A549 (cell line): ENCODE measurements around the gene P4HA2. TPM values are rescaled to one million over a fixed set of nuclear protein-coding genes. Genes with fewer than 3 reads are reported as not detected.
A peak's percentile ranks its signal among the peaks of the same experiment; 100 is the strongest.

Source experiments
- ATAC-seq, 2 experiments: fragments of 200-7000 bp in 1 of 2; fragments of >200 bp in 1 of 2; cut with Nextera tagmentation in 1 of 2; cut with Tn5 transposase in 1 of 2; 3 replicates each; pipeline versions ENCODE4 v1.8.0 to v1.9.1; 2018 to 2020; ENCODE audit warnings: mild to moderate bottlenecking in 1 of 2, moderate library complexity in 1 of 2
- CTCF ChIA-PET: fragments of 300-600 bp; sonication (Branson Sonifier 250); formaldehyde crosslinking; extraction: SDS; loops from one replicate; lab custom pipeline; 2021; ENCODE audit warnings: antibody characterized with exemption, inconsistent platforms; lab: Yijun Ruan, JAX
- POLR2A ChIA-PET: fragments of 350-600 bp; formaldehyde crosslinking; extraction: SDS; loops from one replicate; lab custom pipeline; 2021; ENCODE audit warnings: antibody characterized with exemption, inconsistent platforms; lab: Yijun Ruan, JAX
- DNase-seq, 2 experiments: peaks; one replicate each; pipeline versions ENCODE4 v3.0.0 to v3.0.0-alpha.2; 2011 to 2016; ENCODE audit warnings: low read depth in 1 of 2, low spot score in 1 of 2
- FAIRE-seq: peaks from 2 replicates; lab custom pipeline; 2011; peaks lifted over from hg19 to GRCh38; lab: Jason Lieb, UNC
- H3K27ac ChIP-seq, 2 experiments: fragments of >200 bp; sonication (Bioruptor Twin); formaldehyde crosslinking; 3 replicates each; pipeline ENCODE4 v1.5.1; 2016 to 2017
- H3K4me1 ChIP-seq: fragments of >200 bp; sonication (Bioruptor Twin); formaldehyde crosslinking; 3 replicates; pipeline ENCODE4 v1.6.1; 2016
- H3K4me2 ChIP-seq: fragments of >200 bp; sonication (Bioruptor Twin); formaldehyde crosslinking; 3 replicates; pipeline ENCODE4 v1.6.1; 2016
- H3K4me3 ChIP-seq: fragments of >200 bp; sonication (Bioruptor Twin); formaldehyde crosslinking; 3 replicates; pipeline ENCODE4 v1.5.1; 2016
- H3K9me3 ChIP-seq: fragments of >200 bp; sonication (Bioruptor Twin); formaldehyde crosslinking; 3 replicates; pipeline ENCODE4 v1.6.1; 2016
- CBX8 ChIP-seq: fragments of 200-600 bp; sonication (generic); IDR thresholded peaks from 2 replicates; pipeline ENCODE4 v1.6.1; 2016
- CEBPB ChIP-seq, 2 experiments: fragments of >200 bp in 1 of 2; sonication (Bioruptor Twin) in 1 of 2; formaldehyde crosslinking in 1 of 2; IDR thresholded peaks; 2 replicates each; pipeline ENCODE4 v1.6.1; 2012 to 2016
- E2F6 ChIP-seq: IDR thresholded peaks from 2 replicates; pipeline ENCODE4 v1.6.1; 2012; ENCODE audit warnings: low read depth, borderline replicate concordance
- EHF ChIP-seq: fragments of 250-450 bp; sonication (Bioruptor Pico); IDR thresholded peaks from 2 replicates; pipeline ENCODE4 v1.5.0; 2020; ENCODE audit warnings: mild to moderate bottlenecking
- ELK1 ChIP-seq: fragments of 150-350 bp; IDR thresholded peaks from 2 replicates; pipeline ENCODE4 v1.6.1; 2014; ENCODE audit warnings: low read depth, mild to moderate bottlenecking, low read length
- ESRRA ChIP-seq: fragments of 150-350 bp; IDR thresholded peaks from 2 replicates; pipeline ENCODE4 v1.6.1; 2014; ENCODE audit warnings: mild to moderate bottlenecking, low read length, borderline replicate concordance
- FOSB ChIP-seq: fragments of 250-450 bp; sonication (Bioruptor Pico); IDR thresholded peaks from 2 replicates; pipeline ENCODE4 v1.5.0; 2020; ENCODE audit warnings: mild to moderate bottlenecking, moderate library complexity
- FOSL2 ChIP-seq, 2 experiments: fragments of 450-650 bp in 1 of 2; fragments of >200 bp in 1 of 2; sonication (Bioruptor Twin) in 1 of 2; formaldehyde crosslinking; IDR thresholded peaks; 2 replicates each; pipeline versions ENCODE4 v1.5.0 to v1.6.1; 2016 to 2020; ENCODE audit warnings: mild to moderate bottlenecking in 1 of 2, moderate library complexity in 1 of 2
- GATA3 ChIP-seq: IDR thresholded peaks from 2 replicates; pipeline ENCODE4 v1.6.1; 2012; ENCODE audit warnings: borderline replicate concordance
- HDAC2 ChIP-seq: fragments of 200-600 bp; sonication (generic); IDR thresholded peaks from 2 replicates; pipeline ENCODE4 v1.6.1; 2016
- HMGXB4 ChIP-seq: fragments of 250-450 bp; sonication (Bioruptor Pico); IDR thresholded peaks from 2 replicates; pipeline ENCODE4 v1.5.0; 2021; ENCODE audit warnings: mild to moderate bottlenecking, moderate library complexity, borderline replicate concordance
- HOXA7 ChIP-seq: fragments of 250-450 bp; sonication (Bioruptor Pico); IDR thresholded peaks from 2 replicates; pipeline ENCODE4 v1.5.0; 2020; ENCODE audit warnings: mild to moderate bottlenecking, moderate library complexity
- HOXB13 ChIP-seq: fragments of 250-450 bp; sonication (Bioruptor Pico); IDR thresholded peaks from 2 replicates; pipeline ENCODE4 v1.5.0; 2020; ENCODE audit warnings: low read depth, mild to moderate bottlenecking, moderate library complexity
- KDM1A ChIP-seq: fragments of 200-600 bp; sonication (generic); IDR thresholded peaks from 2 replicates; pipeline ENCODE4 v1.6.1; 2016; ENCODE audit warnings: low read depth, mild to moderate bottlenecking
- KDM5A ChIP-seq: fragments of 200-600 bp; sonication (generic); IDR thresholded peaks from 2 replicates; pipeline ENCODE4 v1.6.1; 2016; ENCODE audit warnings: antibody characterized with exemption, mild to moderate bottlenecking
- MAX ChIP-seq: IDR thresholded peaks from 2 replicates; pipeline ENCODE4 v1.6.1; 2012
- MAZ ChIP-seq: fragments of 150-350 bp; IDR thresholded peaks from 2 replicates; pipeline ENCODE4 v1.6.1; 2014; ENCODE audit warnings: antibody characterized with exemption, low read depth, low read length, borderline replicate concordance
- MYC ChIP-seq: IDR thresholded peaks from 2 replicates; pipeline ENCODE4 v1.6.1; 2012; ENCODE audit warnings: mild to moderate bottlenecking, inconsistent platforms, low read length, improper control_type of control experiment, borderline replicate concordance
- NPAS2 ChIP-seq: fragments of 250-450 bp; sonication (Bioruptor Pico); IDR thresholded peaks from 2 replicates; pipeline ENCODE4 v1.8.0; 2022; ENCODE audit warnings: mild to moderate bottlenecking, moderate library complexity, borderline replicate concordance
- NR3C1 ChIP-seq: fragments of >200 bp; sonication (Bioruptor Twin); formaldehyde crosslinking; IDR thresholded peaks from 3 replicates; pipeline ENCODE4 v1.6.1; 2017
- PBX3 ChIP-seq: IDR thresholded peaks from 2 replicates; pipeline ENCODE4 v1.6.1; 2012
- POLR2AphosphoS2 ChIP-seq: conservative IDR thresholded peaks from 2 replicates; pipeline ENCODE4 v1.6.1; 2012; ENCODE audit warnings: low read length, improper control_type of control experiment, inconsistent platforms
- RAD21 ChIP-seq, 2 experiments: fragments of >200 bp in 1 of 2; sonication (Bioruptor Twin) in 1 of 2; formaldehyde crosslinking in 1 of 2; IDR thresholded peaks in 1 of 2; conservative IDR thresholded peaks in 1 of 2; 2 replicates in 1 of 2; 3 replicates in 1 of 2; pipeline ENCODE4 v1.6.1; 2012 to 2018; ENCODE audit warnings: inconsistent platforms in 1 of 2
- SMC3 ChIP-seq: fragments of >200 bp; sonication (Bioruptor Twin); formaldehyde crosslinking; IDR thresholded peaks from 3 replicates; pipeline ENCODE4 v1.6.1; 2018; ENCODE audit warnings: inconsistent platforms
- USF2 ChIP-seq: fragments of 450-650 bp; IDR thresholded peaks from 2 replicates; pipeline ENCODE4 v1.6.1; 2014; ENCODE audit warnings: antibody characterized with exemption
- ZC3H11A ChIP-seq: fragments of 450-650 bp; IDR thresholded peaks from 2 replicates; pipeline ENCODE4 v1.6.1; 2014; ENCODE audit warnings: antibody characterized with exemption, mild to moderate bottlenecking
- ZFP36 ChIP-seq: fragments of 450-650 bp; IDR thresholded peaks from 2 replicates; pipeline ENCODE4 v1.6.1; 2014; ENCODE audit warnings: borderline replicate concordance; ENCODE audit not compliant: partially characterized antibody
- ZSCAN20 ChIP-seq: fragments of 250-450 bp; sonication (Bioruptor Pico); IDR thresholded peaks from 2 replicates; pipeline ENCODE4 v1.8.0; 2022; ENCODE audit warnings: mild to moderate bottlenecking, moderate library complexity
- WGBS: methylation state at CpG from one replicate; pipeline ENCODE4 v1.1.6; 2017; ENCODE audit errors: missing lambda C conversion rate; 5-methylcytosine and 5-hydroxymethylcytosine counted together
- polyA plus RNA-seq, 4 experiments: library from polyadenylated mRNA; depleted of rRNA in 3 of 4; stranded (reverse); fragments of >200 nt; fragmentation: RNase III in 1 of 4; extraction: RNeasy Plus Mini Kit Qiagen cat#74134 plus additional on column Dnase treatment in 1 of 4; gene quantifications; 2 replicates in 3 of 4; 3 replicates in 1 of 4; pipeline ENCODE4 v1.2.3, GENCODE V29; 2011 to 2017

P4HA2 gene
- polyA plus RNA-seq, 2 of the 4 experiments (the other 2 are of a cell fraction), result 36.4 to 45.0 TPM

GRCh38 chr5:132215329-132215728, 12.3 kb downstream of the P4HA2 start (continued):
- no peak for TF ChIP-seq PBX3
- TF ChIP-seq EHF, result no peak
- no peak for TF ChIP-seq KDM1A

- no peak for DNase-seq
Observed at GRCh38 chr5:132214491-132214890, 13.2 kb downstream of the P4HA2 start.

GRCh38 chr5:132213666-132214065, 14.0 kb downstream of the P4HA2 start:
- Histone ChIP-seq H3K9me3 (no peaks in the 10 kb centered on the region), H3K4me1 (peaks cover 11% of the 10 kb centered on the region; the same call in 2 of the 3 replicates), H3K4me2 (no peak overlapping the region), H3K4me3 (no peak overlapping the region), H3K27ac (no peak overlapping the region)
- WGBS, result 92% methylated on average over 7 of the region's 7 CpGs
- ChIA-PET CTCF (no interaction called here), POLR2A (no interaction called here)
- DNase-seq, result no peak
- FAIRE-seq, result no peak
- ATAC-seq, result no peak
- TF ChIP-seq FOSL2 (IDR thresholded peaks at IDR 0.05), result no peak
- TF ChIP-seq FOSL2 (CRISPR knock-in tag; IDR thresholded peaks at IDR 0.05), result no peak
- TF ChIP-seq ZFP36, result no peak
- TF ChIP-seq CEBPB (IDR thresholded peaks at IDR 0.05), result no peak
- TF ChIP-seq ELK1, result no peak
- TF ChIP-seq MAZ, result no peak
- TF ChIP-seq NPAS2 (CRISPR knock-in tag), result no peak
- no peak for TF ChIP-seq HOXA7 (CRISPR knock-in tag)
- TF ChIP-seq HDAC2, result no peak
- TF ChIP-seq NR3C1, result no peak
- no peak for TF ChIP-seq MAX
- no peak for TF ChIP-seq POLR2AphosphoS2
- TF ChIP-seq KDM5A, result no peak
- TF ChIP-seq CBX8, result no peak
- TF ChIP-seq HMGXB4 (CRISPR knock-in tag), result no peak
- no peak for TF ChIP-seq RAD21 (conservative IDR thresholded peaks at IDR 0.05 in 1 of 2, IDR thresholded peaks at IDR 0.05 in 1 of 2)
- no peak for TF ChIP-seq ZSCAN20 (CRISPR knock-in tag)

More at GRCh38 chr5:132214491-132214890, 13.2 kb downstream of the P4HA2 start:
- Histone ChIP-seq H3K4me1 (peaks cover 11% of the 10 kb centered on the region; the same call in 2 of the 3 replicates), H3K9me3 (no peaks in the 10 kb centered on the region), H3K27ac (peak overlapping the region; percentile 62 to 64; a peak in 2 of 6 replicates), H3K4me3 (no peak overlapping the region), H3K4me2 (no peak overlapping the region)
- TF ChIP-seq HOXA7 (CRISPR knock-in tag) (no peak), GATA3 (no peak), FOSL2 (IDR thresholded peaks at IDR 0.05) (no peak), FOSL2 (CRISPR knock-in tag; IDR thresholded peaks at IDR 0.05) (no peak), CEBPB (IDR thresholded peaks at IDR 0.05) (no peak), MYC (no peak), HOXB13 (no peak), E2F6 (no peak), ZC3H11A (no peak), ELK1 (no peak), FOSB (CRISPR knock-in tag) (no peak), EHF (no peak), ESRRA (no peak), USF2 (no peak), HDAC2 (no peak), SMC3 (no peak)
- ChIA-PET CTCF (interaction anchor here (0.9 to 1.9 kb wide), 3 partner anchors 8 to 24 kb away, joined by 4 to 9 read pairs (median 5); no protein-coding TSS in a partner anchor), POLR2A (interaction anchor here (0.9 kb wide), 1 partner anchor 13 kb away, joined by 3 read pairs; the partner anchor contains the start of gene P4HA2)
- no peak for FAIRE-seq
- WGBS, result 81% methylated on average over 4 of the region's 4 CpGs
- no peak for ATAC-seq
